Measurements from ENCODE around the gene ISG20.
A peak's percentile ranks its signal among the peaks of the same experiment; 100 is the strongest.

ISG20 gene

DNA sequence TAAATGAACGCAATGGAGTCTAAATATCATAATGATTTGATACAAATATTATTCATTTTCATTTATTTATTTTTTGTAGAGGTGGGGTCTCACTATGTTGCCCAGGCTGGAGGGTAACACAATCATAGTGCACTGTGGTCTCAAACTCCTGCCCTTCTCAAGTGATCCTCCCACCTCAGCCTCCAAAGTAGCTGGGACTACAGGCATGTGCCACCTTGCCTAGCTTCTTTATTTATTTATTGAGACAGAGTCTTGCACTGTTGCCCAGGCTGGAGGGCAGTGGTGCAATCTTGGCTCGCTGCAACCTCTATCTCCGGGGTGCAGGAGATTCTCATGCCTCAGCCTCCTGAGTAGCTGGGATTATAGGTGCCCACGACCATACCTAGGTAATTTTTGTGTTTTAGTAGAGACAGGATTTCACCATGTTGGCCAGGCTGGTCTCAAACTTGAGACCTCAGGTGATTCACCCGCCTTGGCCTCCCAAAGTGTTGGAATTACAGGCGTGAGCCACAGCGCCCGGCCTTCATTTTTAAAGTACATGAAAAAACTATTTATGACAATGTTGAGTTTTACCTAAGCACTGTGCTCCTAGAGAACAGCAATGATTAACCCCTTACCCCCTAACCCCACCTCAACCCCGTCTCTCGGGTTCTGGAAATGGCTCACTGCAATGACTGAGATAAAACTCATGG is 21.6 kb upstream of the ISG20 start:
- ChIA-PET CTCF (interaction anchor here (0.6 to 2.4 kb wide), 2 partner anchors 57 to 142 kb away, joined by 3 to 7 read pairs; no protein-coding TSS in a partner anchor), POLR2A (interaction anchor here (1.0 kb wide), 1 partner anchor 21 kb away, joined by 4 read pairs; the partner anchor contains the start of gene ISG20)
- no peak for TF ChIP-seq BHLHE40 (IDR thresholded peaks at IDR 0.05; ENCODE audit: borderline replicate concordance)
- TF ChIP-seq ELF4 (IDR thresholded peaks at IDR 0.05), result no peak
- no peak for TF ChIP-seq HDGF (IDR thresholded peaks at IDR 0.05; ENCODE audit: borderline replicate concordance)
- no peak for TF ChIP-seq FOXK2 (IDR thresholded peaks at IDR 0.05)
- TF ChIP-seq ZNF384 (IDR thresholded peaks at IDR 0.05), result no peak
- TF ChIP-seq CTBP1 (IDR thresholded peaks at IDR 0.05; ENCODE audit: borderline replicate concordance), result no peak
- TF ChIP-seq, protein P1, sequence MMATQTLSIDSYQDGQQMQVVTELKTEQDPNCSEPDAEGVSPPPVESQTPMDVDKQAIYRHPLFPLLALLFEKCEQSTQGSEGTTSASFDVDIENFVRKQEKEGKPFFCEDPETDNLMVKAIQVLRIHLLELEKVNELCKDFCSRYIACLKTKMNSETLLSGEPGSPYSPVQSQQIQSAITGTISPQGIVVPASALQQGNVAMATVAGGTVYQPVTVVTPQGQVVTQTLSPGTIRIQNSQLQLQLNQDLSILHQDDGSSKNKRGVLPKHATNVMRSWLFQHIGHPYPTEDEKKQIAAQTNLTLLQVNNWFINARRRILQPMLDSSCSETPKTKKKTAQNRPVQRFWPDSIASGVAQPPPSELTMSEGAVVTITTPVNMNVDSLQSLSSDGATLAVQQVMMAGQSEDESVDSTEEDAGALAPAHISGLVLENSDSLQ (IDR thresholded peaks at IDR 0.05), result no peak
- no peak for TF ChIP-seq NFRKB (IDR thresholded peaks at IDR 0.05)
- TF ChIP-seq SP1 (IDR thresholded peaks at IDR 0.05), result no peak
- TF ChIP-seq FOXA1 (IDR thresholded peaks at IDR 0.05), result no peak
- no peak for TF ChIP-seq TARDBP (IDR thresholded peaks at IDR 0.05)
- no peak for TF ChIP-seq SUZ12 (IDR thresholded peaks at IDR 0.05)
- no peak for TF ChIP-seq FOXM1 (IDR thresholded peaks at IDR 0.05; ENCODE audit: borderline replicate concordance)
- TF ChIP-seq LEF1 (IDR thresholded peaks at IDR 0.05; ENCODE audit: borderline replicate concordance), result no peak
- no peak for TF ChIP-seq L3MBTL2 (conservative IDR thresholded peaks at IDR 0.05)
- no peak for TF ChIP-seq ARNT (IDR thresholded peaks at IDR 0.05)
- no peak for DNase-seq (ENCODE audit: extremely low spot score)

DNA sequence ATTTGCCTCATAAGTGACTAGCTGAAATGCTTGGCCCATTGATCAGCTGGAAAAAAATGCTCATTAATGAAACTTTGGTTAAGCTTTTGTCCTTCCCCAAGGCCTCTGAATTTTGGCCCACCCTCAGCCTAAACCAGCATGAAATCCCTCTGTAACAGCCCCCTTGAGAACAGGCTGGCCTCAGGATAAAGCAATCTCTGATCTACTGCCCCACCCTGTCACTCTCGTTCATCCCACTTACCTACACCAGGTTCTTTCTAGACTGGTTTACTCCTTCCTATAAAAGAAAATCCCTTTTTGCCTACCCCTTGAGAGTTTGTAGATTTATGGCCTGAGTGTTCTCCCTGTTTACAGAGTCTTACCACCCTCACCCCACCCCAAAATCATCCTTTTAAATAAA is 21.0 kb upstream of the ISG20 start:
- TF ChIP-seq, protein P1 (IDR thresholded peaks at IDR 0.05), result peak; percentile 42; the same call in 1 of the 2 replicates
- TF ChIP-seq SUZ12 (IDR thresholded peaks at IDR 0.05) (no peak), SP1 (IDR thresholded peaks at IDR 0.05) (no peak)
- CTCF ChIA-PET, result interaction anchor here (0.6 to 2.4 kb wide), 3 partner anchors 58 to 143 kb away, joined by 3 to 7 read pairs (median 3); no protein-coding TSS in a partner anchor
- POLR2A ChIA-PET, result interaction anchor here (1.0 kb wide), 1 partner anchor 21 kb away, joined by 4 read pairs; the partner anchor contains the start of gene ISG20

GRCh38 chr15:88618686-88619085 is 20.1 kb upstream of the ISG20 start:
- CTCF ChIA-PET, result interaction anchor here (0.6 to 2.4 kb wide), 2 partner anchors 141 to 144 kb away, joined by 3 to 7 read pairs; no protein-coding TSS in a partner anchor
- DNase-seq (ENCODE audit: extremely low spot score), result no peak
- POLR2A ChIA-PET, result no interaction called here
- TF ChIP-seq FOXK2 (IDR thresholded peaks at IDR 0.05) (no peak), SUZ12 (IDR thresholded peaks at IDR 0.05) (no peak), ELF4 (IDR thresholded peaks at IDR 0.05) (no peak)

More for the DNA sequence above, 21.0 kb upstream of the ISG20 start:
- DNase-seq (ENCODE audit: extremely low spot score), result no peak

DNA sequence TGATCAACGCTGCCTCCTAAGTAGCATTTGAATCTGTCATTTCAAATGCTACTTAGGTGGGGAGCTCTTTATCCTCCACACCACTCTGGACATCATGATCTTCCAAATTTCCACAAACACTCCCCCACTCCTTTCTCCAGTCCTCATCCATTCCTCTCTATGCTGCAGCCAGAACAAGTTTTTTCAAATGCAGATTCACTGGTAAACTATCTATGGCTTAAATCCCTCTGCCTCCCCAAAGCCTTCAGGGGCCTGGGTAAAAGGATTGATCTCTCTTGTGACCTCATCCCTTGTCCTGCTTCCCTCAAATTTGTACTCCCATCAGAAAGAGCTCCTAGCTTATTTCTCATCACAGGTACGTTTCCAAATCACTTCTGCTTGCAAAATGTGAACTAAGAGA is 19.0 kb upstream of the ISG20 start:
- TF ChIP-seq FOXK2 (IDR thresholded peaks at IDR 0.05) (no peak), ZNF384 (IDR thresholded peaks at IDR 0.05) (no peak), NFRKB (IDR thresholded peaks at IDR 0.05) (no peak), HDGF (IDR thresholded peaks at IDR 0.05; ENCODE audit: borderline replicate concordance) (no peak), LEF1 (IDR thresholded peaks at IDR 0.05; ENCODE audit: borderline replicate concordance) (no peak), CTBP1 (IDR thresholded peaks at IDR 0.05; ENCODE audit: borderline replicate concordance) (no peak), ARNT (IDR thresholded peaks at IDR 0.05) (no peak), SP1 (IDR thresholded peaks at IDR 0.05) (no peak), FOXM1 (IDR thresholded peaks at IDR 0.05; ENCODE audit: borderline replicate concordance) (no peak), FOXA1 (IDR thresholded peaks at IDR 0.05) (no peak)
- POLR2A ChIA-PET, result interaction anchor here (0.9 kb wide), 1 partner anchor 152 kb away, joined by 3 read pairs; the partner anchor contains the start of genes MRPL46 and MRPS11
- CTCF ChIA-PET, result interaction anchor here (0.5 kb wide), 1 partner anchor 13 kb away, joined by 4 read pairs; no protein-coding TSS in a partner anchor
- no peak for DNase-seq (ENCODE audit: extremely low spot score)

DNA sequence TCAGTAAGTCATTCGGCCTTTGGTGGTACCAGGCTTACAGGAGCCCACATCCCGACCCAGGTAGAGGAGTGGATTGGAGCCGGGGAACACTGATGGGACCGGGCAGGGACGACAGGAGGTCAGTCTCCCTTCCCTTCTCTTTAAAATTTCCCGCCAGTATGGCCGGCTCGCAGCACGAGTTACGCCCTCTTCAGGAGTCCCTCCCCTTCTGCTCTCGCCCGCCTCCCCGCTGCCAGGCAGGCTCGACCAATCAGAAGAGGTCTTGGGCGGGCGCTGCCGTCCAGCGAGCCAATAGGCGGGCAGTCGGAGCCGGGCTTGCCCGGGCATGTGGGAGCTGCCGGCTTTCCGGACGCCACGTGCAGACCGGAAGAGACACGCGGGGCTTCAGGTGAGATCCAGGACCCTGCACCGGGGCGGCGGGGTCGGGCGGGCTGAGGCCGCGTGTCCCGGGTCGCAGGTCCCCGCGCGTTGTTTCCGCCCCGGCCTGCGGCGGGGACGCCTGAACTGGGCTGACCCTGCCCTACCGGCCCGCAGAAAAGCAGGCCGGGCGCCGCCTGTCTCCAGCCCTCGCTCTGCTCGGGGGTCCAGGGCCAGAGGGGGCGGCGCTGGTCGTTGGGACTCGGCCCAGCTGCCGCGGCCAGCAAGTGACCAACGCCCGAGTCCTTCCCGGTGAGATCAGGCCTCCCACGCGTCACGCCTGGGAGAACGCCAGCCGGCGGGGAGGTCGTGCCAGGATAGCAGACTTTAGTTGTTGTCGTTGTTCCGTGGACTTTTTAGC is 17.6 kb upstream of the ISG20 start, which contains the start of gene AEN:
TSS of gene AEN (plus strand) at position 346 of the 778 bp plus-strand sequence. CDS start 4,870 bp downstream, outside the sequence.
- ChIA-PET POLR2A (interaction anchor here (2.0 to 2.1 kb wide), 3 partner anchors 10 to 154 kb away, joined by 12 to 14 read pairs (median 12); partner anchors contain the start of genes ISG20, MRPL46 and MRPS11), CTCF (interaction anchor here (1.4 kb wide), 1 partner anchor 17 kb away, joined by 4 read pairs; the partner anchor contains the start of gene ISG20)
- peak; percentile 99 for DNase-seq (ENCODE audit: extremely low spot score)
- TF ChIP-seq ZNF384 (IDR thresholded peaks at IDR 0.05), result no peak
- no peak for TF ChIP-seq FOXK2 (IDR thresholded peaks at IDR 0.05)
- no peak for TF ChIP-seq CTBP1 (IDR thresholded peaks at IDR 0.05; ENCODE audit: borderline replicate concordance)
- peak; percentile 93 for TF ChIP-seq L3MBTL2 (conservative IDR thresholded peaks at IDR 0.05)
- no peak for TF ChIP-seq SUZ12 (IDR thresholded peaks at IDR 0.05)
- no peak for TF ChIP-seq ARNT (IDR thresholded peaks at IDR 0.05)
- no peak for TF ChIP-seq BHLHE40 (IDR thresholded peaks at IDR 0.05; ENCODE audit: borderline replicate concordance)
- TF ChIP-seq TARDBP (IDR thresholded peaks at IDR 0.05), result no peak
- TF ChIP-seq SP1 (IDR thresholded peaks at IDR 0.05), result no peak
- no peak for TF ChIP-seq FOXA1 (IDR thresholded peaks at IDR 0.05)
- TF ChIP-seq LEF1 (IDR thresholded peaks at IDR 0.05; ENCODE audit: borderline replicate concordance), result no peak
- peak; percentile 62; the same call in 1 of the 2 replicates for TF ChIP-seq ELF4 (IDR thresholded peaks at IDR 0.05)
- peak; percentile 83; the same call in 1 of the 2 replicates for TF ChIP-seq HDGF (IDR thresholded peaks at IDR 0.05; ENCODE audit: borderline replicate concordance)
- TF ChIP-seq NFRKB (IDR thresholded peaks at IDR 0.05), result no peak
- no peak for TF ChIP-seq FOXM1 (IDR thresholded peaks at IDR 0.05; ENCODE audit: borderline replicate concordance)
- TF ChIP-seq, protein P1 (IDR thresholded peaks at IDR 0.05), result no peak
